HG03432 (cell line): Measurements from ENCODE around the gene KCTD5.
A peak's percentile ranks its signal among the peaks of the same experiment; 100 is the strongest.
"Not testable (repeated sequence)": the region's sequence is repeated elsewhere in the genome, so short reads cannot be mapped to it uniquely, and the experiment has no call there.

ENCODE experiments used
- ATAC-seq: cut with Tn5 transposase; IDR thresholded peaks from one replicate; pipeline ENCODE4 v1.9.1; 2021; ENCODE audit warnings: mild to moderate bottlenecking, moderate library complexity; ENCODE audit not compliant: unreplicated experiment

KCTD5 gene, protein sequence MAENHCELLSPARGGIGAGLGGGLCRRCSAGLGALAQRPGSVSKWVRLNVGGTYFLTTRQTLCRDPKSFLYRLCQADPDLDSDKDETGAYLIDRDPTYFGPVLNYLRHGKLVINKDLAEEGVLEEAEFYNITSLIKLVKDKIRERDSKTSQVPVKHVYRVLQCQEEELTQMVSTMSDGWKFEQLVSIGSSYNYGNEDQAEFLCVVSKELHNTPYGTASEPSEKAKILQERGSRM

DNA sequence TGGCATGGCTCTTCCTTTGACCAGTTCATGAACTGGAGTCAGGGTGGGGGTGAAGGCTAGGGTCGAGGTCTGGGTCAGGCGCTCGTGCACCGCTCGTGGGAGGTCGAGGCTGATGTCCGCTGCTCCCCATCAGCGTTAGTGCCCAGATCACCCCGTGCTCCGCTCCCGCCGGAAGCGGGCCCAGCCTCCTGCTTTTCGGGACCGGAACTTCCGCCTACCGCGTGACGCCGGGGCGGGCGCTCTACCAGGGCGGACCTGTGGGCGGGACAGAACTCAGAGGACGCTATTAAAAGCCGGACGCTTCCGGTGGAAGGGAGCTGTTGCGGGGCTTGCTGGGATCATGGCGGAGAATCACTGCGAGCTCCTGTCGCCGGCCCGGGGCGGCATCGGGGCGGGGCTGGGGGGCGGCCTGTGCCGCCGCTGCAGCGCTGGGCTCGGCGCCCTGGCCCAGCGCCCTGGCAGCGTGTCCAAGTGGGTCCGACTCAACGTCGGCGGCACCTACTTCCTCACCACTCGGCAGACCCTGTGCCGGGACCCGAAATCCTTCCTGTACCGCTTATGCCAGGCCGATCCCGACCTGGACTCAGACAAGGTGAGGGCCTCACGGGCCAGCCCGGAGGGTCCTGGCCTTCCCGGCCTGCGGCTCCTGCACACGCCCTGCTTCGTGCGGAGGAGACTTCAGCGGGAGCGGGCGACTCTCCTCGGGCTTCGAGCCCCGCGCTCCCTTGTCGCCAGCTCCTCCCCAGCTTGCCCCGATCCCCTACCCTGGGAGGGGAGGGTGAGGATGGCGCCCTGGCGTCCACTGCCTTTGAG, at the start of gene KCTD5:
KCTD5 (plus strand) TSS at position 315 of the 813 bp plus-strand sequence; CDS start at position 341, 26 bp downstream.
- ATAC-seq: peak; percentile 64

DNA sequence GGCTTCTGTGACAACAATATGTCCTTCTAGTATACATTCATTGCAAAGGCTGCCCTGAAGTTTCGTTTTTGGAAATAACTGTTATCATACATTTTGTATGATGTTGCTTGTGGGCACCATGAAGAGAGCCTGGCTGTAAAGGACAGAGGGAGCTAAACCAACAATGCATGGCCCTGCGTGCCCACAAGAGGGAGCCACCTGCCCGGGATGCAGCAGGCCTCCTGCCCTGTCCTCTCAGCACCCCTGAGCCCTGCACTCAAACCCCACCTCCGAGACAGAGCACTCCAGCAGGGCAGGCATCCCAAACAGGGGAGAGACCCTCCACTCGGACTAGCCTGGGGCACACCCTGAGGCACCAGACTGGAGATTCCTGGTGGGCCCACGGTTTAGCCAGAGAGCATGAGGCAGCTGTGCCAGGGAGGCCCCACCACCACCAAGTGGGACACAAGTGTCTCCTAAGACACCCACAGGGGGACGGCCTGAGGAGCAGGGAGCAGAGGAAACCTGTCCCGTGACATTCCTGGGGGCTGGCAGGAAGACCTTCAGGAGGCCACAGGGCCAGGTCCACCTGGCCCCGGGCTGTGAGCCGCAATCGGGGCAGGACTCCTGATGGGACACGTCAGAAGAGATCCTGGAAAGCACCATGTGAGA, 43.1 kb upstream of the KCTD5 start:
- ATAC-seq: not testable (repeated sequence)

DNA sequence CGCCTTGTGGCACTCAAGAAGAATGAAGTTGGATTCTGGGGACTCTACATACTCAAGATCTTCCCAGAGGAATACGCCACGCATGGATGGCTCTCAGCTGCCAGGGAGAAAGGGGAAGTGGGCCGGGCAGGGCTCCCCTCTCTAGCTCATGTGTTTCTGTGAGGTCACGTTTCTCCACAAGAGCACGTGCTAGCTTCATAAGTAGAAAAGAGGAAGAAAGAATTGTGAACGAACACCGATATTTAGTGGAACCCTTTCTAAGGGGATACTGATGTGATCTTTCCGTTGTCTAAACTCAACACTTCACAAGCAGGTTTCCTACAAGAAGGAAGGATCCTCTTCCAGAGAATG, 42.6 kb upstream of the KCTD5 start:
- ATAC-seq: not testable (repeated sequence)

DNA sequence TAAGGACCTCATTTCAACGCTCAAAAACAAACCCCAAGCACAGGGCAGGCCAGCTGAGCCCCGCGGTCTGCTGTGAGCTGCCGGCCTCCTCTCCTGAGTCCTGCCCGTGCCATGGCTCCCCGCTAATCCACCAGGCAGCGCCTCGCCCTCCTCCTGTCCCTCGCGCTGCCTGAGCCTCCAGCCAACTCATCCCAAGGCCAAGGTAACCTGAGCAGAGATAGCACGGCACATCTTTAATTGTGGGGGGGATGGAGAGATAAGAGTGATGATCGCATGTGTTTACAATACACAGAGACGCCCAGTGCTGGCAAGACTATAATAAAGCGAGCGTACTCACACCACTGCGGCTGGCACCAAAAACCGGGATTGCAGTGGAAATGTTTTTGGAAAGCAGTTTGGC, 39.8 kb upstream of the KCTD5 start:
- not testable (repeated sequence) for ATAC-seq

DNA sequence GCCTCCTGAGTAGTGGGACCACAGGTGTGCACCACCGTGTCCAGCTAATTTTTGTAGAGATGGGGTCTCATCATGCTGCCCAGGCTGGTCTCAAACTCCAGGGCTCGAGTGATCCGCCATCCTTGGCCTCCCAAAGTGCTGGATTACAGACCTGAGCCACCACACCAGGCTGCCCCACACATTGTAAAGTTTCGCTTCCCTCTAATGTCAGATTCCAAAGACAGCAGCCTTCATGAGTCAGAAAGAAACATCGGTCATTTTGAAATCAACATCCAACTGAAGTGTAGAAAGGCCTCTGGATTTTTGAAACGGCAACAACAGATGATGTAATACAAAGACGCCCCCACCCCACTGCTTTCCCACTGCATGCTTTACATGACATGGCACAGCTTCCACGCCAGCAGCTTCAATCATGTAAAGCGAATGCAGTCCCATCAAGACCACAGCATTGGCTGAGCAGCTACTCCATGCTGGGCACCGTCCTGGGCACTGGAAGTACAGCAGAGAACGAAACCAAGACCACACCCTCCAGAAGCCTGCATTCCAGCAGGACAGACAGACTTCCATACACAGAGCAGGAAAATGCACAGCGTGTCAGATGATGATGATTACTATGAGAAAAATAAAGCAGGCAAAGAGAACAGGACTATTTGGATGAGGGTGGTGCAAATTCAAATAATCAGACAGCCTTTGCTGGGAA, 37.4 kb upstream of the KCTD5 start:
- not testable (repeated sequence) for ATAC-seq

DNA sequence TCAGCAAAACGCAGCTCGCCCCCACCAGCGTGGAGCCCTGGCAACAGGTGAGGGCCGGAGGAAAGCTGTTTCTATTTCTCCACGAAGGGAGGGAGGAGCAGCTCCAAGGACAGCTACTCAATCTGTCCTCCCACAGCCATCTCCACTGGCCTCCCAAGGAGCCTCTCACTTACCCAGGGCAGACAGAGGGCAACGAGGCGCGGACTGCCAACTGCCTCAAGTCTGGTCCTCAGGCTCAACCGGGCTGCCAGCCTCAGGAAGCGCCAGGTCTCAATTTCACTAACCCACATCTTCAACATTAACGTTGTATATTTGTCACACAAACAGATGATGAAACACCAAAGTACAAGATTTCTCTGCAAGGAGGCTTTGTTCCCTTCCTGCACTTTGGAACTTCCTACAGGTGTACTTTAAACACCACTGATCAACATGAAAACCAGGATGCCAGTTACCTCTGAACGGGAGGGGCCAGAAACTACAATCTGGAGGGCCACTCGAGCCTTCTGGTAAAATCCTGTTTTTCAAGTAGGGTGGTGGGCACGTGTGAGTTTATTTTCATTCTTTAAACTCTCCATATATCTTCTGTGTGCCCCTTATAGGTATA, 31.0 kb upstream of the KCTD5 start:
- ATAC-seq: not testable (repeated sequence)

DNA sequence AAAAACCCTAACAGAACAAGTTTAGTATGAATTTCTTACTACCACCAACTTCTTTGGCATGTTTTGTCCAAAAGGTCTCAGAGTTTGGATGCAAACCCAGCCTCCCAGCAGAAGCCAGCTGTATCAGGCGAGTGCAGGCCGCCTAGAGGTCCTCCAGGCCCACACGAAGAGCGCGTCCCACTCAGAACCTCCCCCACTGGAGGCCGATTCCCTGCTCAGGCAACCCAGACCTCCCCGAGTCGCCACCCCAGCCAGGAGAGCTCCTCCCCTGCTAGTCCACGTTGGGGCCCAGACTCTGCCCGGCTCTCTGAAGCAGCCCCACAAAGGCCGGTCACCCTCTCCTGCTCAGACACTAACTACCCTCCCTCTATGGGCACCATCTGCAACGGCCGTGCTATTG, 28.4 kb upstream of the KCTD5 start:
- ATAC-seq: not testable (repeated sequence)

DNA sequence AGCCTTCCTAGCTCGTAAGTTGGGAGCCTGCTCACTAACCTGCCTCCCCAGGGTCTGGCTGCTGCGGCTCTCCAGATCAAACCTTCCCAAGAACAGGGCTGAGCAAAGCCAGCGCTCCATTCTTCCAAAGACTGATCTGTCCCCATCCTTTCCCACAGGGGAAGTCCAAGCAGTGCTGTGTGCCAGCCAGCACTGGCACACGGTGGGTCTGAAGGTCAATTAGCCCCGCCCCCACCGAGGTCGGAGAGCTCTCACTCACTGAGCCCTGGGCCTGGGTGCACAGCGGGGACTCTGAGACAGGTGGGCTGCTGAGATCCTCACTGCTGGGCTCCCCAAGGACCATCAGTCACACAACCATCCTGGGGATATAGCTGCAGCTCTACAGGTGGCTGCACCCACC, 27.4 kb upstream of the KCTD5 start:
- ATAC-seq: not testable (repeated sequence)

DNA sequence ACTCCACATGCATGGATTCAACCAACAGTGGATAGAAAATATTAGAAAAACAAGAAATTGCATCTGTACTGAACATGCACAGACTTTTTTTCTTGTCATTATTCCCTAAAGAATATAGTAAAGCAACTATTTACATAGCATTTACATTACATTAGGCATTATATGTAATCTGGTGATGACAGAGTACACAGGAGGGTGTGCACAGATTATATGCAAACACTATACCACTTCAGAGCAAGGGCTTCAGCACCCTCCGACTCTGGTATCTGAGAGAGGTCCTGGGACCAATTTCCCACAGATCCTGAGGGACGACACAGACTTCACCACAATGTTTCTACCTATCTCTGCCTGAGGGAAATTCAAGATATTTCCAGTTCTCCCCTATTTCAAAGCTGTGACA, 25.3 kb upstream of the KCTD5 start:
- ATAC-seq: no peak

DNA sequence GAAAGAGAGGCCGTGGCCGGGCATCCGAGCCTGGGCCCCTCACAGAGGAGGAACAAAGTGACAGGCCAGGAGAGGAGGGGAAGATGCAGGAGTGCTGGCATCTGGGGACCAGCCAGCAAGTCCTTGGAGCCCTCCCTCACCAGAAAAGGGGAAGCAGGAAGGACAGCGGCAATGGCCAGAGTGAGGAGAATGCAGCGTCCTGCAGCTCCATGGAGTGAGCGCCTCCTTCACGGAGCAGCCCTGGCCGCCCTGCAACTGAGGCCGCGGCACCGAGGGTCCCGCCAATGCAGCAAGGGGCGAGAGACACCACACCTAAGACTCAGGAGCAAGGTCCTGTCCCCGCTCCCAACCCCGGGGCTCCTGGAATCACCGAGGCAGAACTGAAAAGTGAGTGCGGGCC, 24.5 kb upstream of the KCTD5 start:
- not testable (repeated sequence) for ATAC-seq

DNA sequence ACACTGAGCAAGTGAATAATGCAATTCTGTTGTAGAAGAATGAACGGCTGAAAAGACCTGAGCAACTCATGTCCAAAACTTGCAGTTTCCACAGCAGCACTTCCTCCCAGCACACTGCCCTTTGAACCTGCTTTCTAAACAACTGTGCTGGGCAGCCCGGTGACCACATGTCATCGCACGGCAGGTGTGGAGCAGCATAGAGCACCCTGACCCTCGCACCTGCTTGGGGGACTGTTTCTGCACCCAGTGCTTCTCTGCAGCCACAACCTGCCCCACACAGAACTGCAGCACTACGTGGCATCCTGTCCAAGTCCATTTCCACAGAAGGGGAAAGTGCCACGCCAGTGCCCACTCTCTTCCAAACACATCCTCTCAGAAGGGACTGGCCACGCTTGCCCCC, 22.8 kb upstream of the KCTD5 start:
- ATAC-seq: not testable (repeated sequence)

DNA sequence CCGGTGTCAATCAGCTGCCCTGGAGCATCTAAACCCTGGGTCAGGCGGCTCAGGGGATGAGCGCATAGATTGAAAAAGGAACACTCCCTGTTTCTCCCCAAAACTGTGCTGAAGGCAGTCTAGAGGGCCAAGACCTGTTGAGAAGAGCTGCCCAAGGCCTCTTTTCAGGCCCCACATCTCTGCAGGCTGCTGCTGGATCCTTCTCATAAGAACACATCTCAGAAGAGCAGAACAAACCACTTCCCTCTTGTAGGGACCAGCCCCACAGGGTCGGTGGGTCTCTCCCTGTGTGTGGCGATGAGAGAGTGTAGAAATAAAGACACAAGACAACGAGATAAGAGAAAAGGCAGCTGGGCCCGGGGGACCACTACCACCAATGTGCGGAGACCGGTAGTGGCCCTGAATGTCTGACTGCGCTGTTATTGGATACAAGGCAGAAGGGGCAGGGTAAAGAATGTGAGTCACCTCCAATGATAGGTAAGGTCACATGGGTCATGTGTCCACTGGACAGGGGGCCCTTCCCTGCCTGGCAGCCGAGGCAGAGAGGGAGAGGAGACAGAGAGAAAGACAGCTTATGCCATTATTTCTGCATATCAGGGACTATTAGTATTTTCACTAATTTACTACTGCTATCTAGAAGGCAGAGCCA, 22.2 kb upstream of the KCTD5 start:
- ATAC-seq: not testable (repeated sequence)

DNA sequence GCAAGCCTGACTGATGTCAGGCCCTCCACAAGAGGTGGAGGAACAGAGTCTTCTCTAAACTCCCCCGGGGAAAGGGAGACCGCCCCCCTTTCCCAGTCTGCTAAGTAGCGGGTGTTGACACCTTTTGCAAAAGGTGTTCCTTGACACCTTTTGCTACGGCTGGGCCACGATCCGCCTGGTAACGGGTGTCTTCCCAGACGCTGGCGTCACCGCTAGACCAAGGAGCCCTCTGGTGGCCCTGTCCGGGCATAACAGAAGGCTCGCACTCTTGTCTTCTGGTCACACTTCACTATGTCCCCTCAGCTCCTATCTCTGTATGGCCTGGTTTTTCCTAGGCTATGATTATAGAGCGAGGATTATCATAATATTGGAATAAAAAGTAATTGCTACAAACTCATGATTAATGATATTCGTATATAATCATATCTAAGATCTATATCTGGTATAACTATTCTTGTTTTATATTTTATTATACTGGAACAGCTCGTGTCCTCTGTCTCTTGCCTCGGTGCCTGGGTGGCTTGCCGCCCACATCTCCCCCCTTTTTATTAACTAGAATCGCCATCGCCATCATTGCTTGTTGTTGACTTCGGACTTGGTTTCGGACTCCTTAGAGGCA, 21.5 kb upstream of the KCTD5 start:
- not testable (repeated sequence) for ATAC-seq

DNA sequence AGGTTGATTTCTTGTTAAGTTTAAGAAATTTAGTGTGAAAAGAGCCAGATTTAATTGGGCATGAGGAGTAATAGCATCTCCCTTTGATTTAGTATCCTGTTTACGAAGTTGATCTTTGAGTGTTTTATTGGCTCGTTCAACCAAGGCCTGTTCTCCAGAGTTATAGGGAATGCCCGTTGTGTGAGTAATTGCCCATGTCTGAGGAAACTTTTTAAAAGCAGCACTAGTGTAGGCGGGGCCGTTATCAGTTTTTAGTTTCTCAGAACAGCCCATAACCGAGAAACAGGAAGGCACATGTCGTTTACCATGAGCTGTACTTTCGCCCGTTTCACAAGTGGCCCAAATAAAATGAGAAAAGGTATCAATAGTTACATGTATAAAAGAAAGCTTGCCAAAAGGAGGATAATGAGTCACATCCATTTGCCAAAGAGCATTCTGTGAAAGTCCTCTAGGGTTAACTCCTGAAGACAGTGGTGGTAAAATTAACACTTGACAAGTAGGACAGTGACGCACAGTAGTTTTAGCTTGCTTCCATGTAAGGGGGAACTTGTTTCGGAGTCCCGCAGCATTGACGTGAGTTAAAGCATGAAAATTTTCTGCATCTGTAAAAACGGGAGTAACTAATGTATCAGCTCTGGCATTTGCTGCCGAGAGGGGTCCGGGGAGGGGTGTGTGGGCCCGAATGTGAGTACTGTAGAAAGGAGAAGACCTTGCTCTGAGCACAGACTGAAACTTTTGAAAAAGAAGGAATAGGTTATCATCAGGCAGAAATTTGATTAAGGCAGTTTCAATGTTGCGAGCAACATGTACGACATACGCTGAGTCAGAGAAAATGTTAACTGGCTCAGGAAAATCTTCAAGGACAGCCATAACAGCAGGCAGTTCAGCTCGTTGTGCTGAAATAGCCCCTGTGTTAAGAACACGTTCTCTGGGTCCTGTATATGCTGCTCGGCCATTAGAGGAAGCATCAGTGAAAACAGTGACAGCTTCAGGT, 18.5 kb upstream of the KCTD5 start:
- no peak for ATAC-seq

DNA sequence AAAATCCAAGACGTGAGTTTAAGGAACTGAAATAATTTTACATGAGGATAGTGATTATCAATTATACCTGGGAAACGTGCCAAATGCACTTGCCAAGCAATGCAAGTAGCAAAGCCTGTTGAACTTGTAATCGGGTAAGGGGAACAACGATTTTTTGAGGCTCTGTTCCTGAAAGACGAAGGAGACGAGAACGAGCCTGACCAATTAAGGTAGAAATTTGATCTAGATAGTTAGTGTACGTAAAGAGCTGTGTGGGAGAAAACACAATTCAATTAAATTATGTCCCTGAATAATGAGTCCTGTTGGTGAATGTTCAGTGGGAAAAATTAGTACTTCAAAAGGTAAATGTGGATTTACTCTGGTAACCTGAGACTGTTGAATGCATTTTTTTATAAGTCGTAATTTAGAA, 17.7 kb upstream of the KCTD5 start:
- ATAC-seq: no peak

DNA sequence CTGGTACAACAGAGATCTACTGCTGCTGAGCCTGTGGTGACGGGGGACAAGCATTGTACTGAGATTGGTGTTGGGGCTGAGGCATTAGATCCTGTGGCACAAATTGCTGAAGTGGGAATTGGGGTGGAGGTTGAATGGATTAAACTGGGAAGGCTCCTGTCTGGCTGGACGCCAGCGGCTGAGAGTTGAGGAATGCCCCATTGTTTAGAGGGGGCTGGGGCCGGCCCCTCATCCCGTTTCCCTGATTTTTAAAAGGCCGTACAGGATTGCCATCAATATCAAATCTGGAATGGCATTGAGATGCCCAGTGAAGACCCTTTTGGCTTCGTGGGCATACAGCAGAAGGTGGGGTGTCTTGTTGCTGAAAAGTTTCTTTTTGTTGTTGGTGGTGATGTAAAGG, 15.7 kb upstream of the KCTD5 start:
- ATAC-seq: not testable (repeated sequence)

DNA sequence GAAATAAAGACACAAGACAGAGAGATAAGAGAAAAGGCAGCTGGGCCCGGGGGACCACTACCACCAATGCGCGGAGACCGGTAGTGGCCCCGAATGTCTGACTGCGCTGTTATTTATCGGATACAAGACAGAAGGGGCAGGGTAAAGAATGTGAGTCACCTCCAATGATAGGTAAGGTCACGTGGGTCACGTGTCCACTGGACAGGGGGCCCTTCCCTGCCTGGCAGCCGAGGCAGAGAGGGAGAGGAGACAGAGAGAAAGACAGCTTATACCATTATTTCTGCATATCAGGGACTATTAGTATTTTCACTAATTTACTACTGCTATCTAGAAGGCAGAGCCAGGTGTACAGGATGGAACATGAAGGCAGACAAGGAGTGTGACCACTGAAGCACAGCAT, 12.7 kb upstream of the KCTD5 start:
- ATAC-seq: not testable (repeated sequence)

DNA sequence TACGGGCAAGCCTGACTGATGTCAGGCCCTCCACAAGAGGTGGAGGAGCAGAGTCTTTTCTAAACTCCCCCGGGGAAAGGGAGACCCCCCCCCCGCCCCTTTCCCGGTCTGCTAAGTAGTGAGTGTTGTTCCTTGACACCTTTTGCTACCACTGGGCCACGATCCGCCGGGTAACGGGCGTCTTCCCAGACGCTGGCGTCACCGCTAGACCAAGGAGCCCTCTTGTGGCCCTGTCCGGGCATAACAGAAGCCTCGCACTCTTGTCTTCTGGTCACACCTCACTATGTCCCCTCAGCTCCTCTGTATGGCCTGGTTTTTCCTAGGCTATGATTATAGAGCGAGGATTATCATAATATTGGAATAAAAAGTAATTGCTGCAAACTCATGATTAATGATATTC, 12.3 kb upstream of the KCTD5 start:
- not testable (repeated sequence) for ATAC-seq

DNA sequence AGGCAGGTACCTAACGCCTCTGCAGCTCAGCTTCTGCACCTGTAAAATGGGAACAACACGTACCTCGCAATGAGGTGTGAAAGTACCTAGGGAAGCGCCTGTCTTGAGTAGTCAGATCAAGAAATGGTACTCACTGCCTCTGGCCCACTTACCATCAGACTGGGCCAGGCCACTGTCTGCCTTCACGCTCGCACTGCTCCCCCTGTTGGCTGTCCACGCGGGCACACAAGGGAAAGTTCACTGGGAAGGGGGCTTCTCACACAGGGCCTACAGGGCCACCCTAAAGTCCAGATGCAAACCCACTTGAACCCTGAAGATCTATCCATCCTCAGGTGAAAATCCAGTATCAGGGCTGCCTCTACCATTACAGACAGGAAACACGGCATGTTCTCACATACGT, 11.1 kb upstream of the KCTD5 start:
- ATAC-seq: not testable (repeated sequence)
